GM10248 (cell line): ENCODE results near the gene RAB1B.
"Not testable (repeated sequence)": the region's sequence is repeated elsewhere in the genome, so short reads cannot be mapped to it uniquely, and the experiment has no call there.

ENCODE experiments used
- CTCF ChIA-PET: fragments of 300-600 bp; sonication (Branson Sonifier 250); formaldehyde crosslinking; extraction: SDS; loops from one replicate; lab custom pipeline; 2021; ENCODE audit warnings: antibody characterized with exemption; lab: Yijun Ruan, JAX
- POLR2A ChIA-PET: fragments of 350-650 bp; sonication (Branson Sonifier 250); formaldehyde crosslinking; extraction: SDS; loops from one replicate; lab custom pipeline; 2020; ENCODE audit warnings: antibody characterized with exemption; lab: Yijun Ruan, JAX
- DNase-seq: peaks from one replicate; pipeline ENCODE4 v3.0.0; 2012; ENCODE audit errors: extremely low spot score
- CTCF ChIP-seq: IDR thresholded peaks from 2 replicates; pipeline ENCODE4 v1.5.1; 2012; ENCODE audit warnings: mild to moderate bottlenecking, low read depth; ENCODE audit errors: extremely low read depth, missing control alignments, control extremely low read depth

The RAB1B gene

GRCh38 chr11:66275984-66276612, 7.7 kb downstream of the RAB1B start:
- ChIA-PET POLR2A (no interaction called here), CTCF (no interaction called here)
- TF ChIP-seq CTCF, result no peak
- no peak for DNase-seq

GRCh38 chr11:66276619-66277018, 8.2 kb downstream of the RAB1B start:
- CTCF ChIA-PET, result interaction anchor here (1.0 kb wide), 1 partner anchor 8 kb away, joined by 3 read pairs; no protein-coding TSS in a partner anchor
- DNase-seq, POLR2A ChIA-PET: not testable (repeated sequence)

- POLR2A ChIA-PET, result interaction anchor here (0.9 kb wide), 1 partner anchor 12 kb away, joined by 3 read pairs; the partner anchor contains the start of gene YIF1A
- CTCF ChIA-PET, result interaction anchor here (1.0 kb wide), 1 partner anchor 8 kb away, joined by 3 read pairs; no protein-coding TSS in a partner anchor
- DNase-seq, result not testable (repeated sequence)
Observed at GRCh38 chr11:66277064-66277463, 8.6 kb downstream of the RAB1B start.

GRCh38 chr11:66277471-66278362, 9.3 kb downstream of the RAB1B start, which contains the start of gene CNIH2:
CNIH2 (plus strand) TSS chr11:66278175; CDS start chr11:66278457, 282 bp downstream.
- ChIA-PET POLR2A (interaction anchor here (0.9 kb wide), 1 partner anchor 11 kb away, joined by 3 read pairs; the partner anchor contains the start of gene YIF1A), CTCF (interaction anchor here (1.0 kb wide), 1 partner anchor 9 kb away, joined by 3 read pairs; no protein-coding TSS in a partner anchor)
- TF ChIP-seq CTCF, result no peak
- DNase-seq, result peak; percentile 65

GRCh38 chr11:66278363-66279091, 10.1 kb downstream of the RAB1B start:
- CTCF ChIA-PET, result no interaction called here
- POLR2A ChIA-PET, result interaction anchor here (2.8 kb wide), 1 partner anchor 11 kb away, joined by 10 read pairs; the partner anchor contains the start of gene YIF1A
- no peak for TF ChIP-seq CTCF
- no peak for DNase-seq

GRCh38 chr11:66279092-66279734, 10.8 kb downstream of the RAB1B start:
- no peak for TF ChIP-seq CTCF
- ChIA-PET CTCF (interaction anchor here (0.9 to 10.6 kb wide), 2 partner anchors 10 to 58 kb away, joined by 3 to 92 read pairs; partner anchors contain the start of gene YIF1A), POLR2A (interaction anchor here (2.8 kb wide), 1 partner anchor 10 kb away, joined by 10 read pairs; the partner anchor contains the start of gene YIF1A)
- DNase-seq, result no peak
